HepG2 (cell line): ENCODE results near the gene FAM171A2. TPM values are rescaled to one million over a fixed set of nuclear protein-coding genes. Genes with fewer than 3 reads are reported as not detected.
A peak's percentile ranks its signal among the peaks of the same experiment; 100 is the strongest.

ENCODE experiments used
- ATF7-NPFF ChIP-seq: sonication (generic); formaldehyde crosslinking; IDR thresholded peaks from 2 replicates; pipeline ENCODE4 v1.8.1; 2023; ENCODE audit warnings: mild to moderate bottlenecking, low read depth, missing genetic modification reagents, moderate library complexity
- CC2D1A ChIP-seq: sonication (generic); formaldehyde crosslinking; IDR thresholded peaks from 2 replicates; pipeline ENCODE4 v1.8.1; 2023; ENCODE audit warnings: mild to moderate bottlenecking, missing genetic modification reagents
- IKZF1 ChIP-seq: fragments of 450-650 bp; IDR thresholded peaks from 2 replicates; pipeline ENCODE4 v1.7.1; 2016
- KAT8 ChIP-seq: IDR thresholded peaks from 2 replicates; pipeline ENCODE4 v1.6.1; 2016; ENCODE audit warnings: missing genetic modification reagents, missing compliant biosample characterization
- KMT2B ChIP-seq: IDR thresholded peaks from 2 replicates; pipeline ENCODE4 v1.6.1; 2016; ENCODE audit warnings: missing genetic modification reagents, missing compliant biosample characterization
- NCOA2 ChIP-seq: sonication (generic); formaldehyde crosslinking; IDR thresholded peaks from 2 replicates; pipeline ENCODE4 v1.8.0; 2022; ENCODE audit warnings: inconsistent platforms
- NR2F1 ChIP-seq, 2 experiments: fragments of 450-650 bp in 1 of 2; formaldehyde crosslinking in 1 of 2; IDR thresholded peaks; 2 replicates each; pipeline versions ENCODE4 v1.5.0 to v1.6.1; 2016 to 2020; ENCODE audit warnings: mild to moderate bottlenecking in 1 of 2, missing compliant biosample characterization in 1 of 2, missing genetic modification reagents in 1 of 2, moderate library complexity in 1 of 2
- ONECUT2 ChIP-seq: sonication (generic); formaldehyde crosslinking; IDR thresholded peaks from 2 replicates; pipeline ENCODE4 v1.4.0; 2020; ENCODE audit warnings: missing genetic modification reagents
- U2AF2 ChIP-seq: fragments of 200-400 bp; formaldehyde crosslinking; IDR thresholded peaks from 2 replicates; pipeline ENCODE4 v1.6.1; 2017; ENCODE audit warnings: low read depth, mild to moderate bottlenecking, low read length
- WIZ ChIP-seq: sonication (generic); formaldehyde crosslinking; IDR thresholded peaks from 2 replicates; pipeline ENCODE4 v1.5.1; 2020; ENCODE audit warnings: mild to moderate bottlenecking, missing genetic modification reagents
- ZBTB21 ChIP-seq: sonication (generic); formaldehyde crosslinking; IDR thresholded peaks from 2 replicates; pipeline ENCODE4 v1.4.0; 2020; ENCODE audit warnings: missing genetic modification reagents
- ZBTB8A ChIP-seq: sonication (generic); formaldehyde crosslinking; IDR thresholded peaks from 2 replicates; pipeline ENCODE4 v1.4.0; 2020; ENCODE audit warnings: mild to moderate bottlenecking, low read depth, missing genetic modification reagents, borderline replicate concordance
- ZFX ChIP-seq: sonication (generic); formaldehyde crosslinking; IDR thresholded peaks from 2 replicates; pipeline ENCODE4 v1.4.0; 2020; ENCODE audit warnings: mild to moderate bottlenecking, low read depth, missing genetic modification reagents, moderate library complexity
- ZNF354B ChIP-seq: sonication (generic); formaldehyde crosslinking; IDR thresholded peaks from 2 replicates; pipeline ENCODE4 v1.8.0; 2022; ENCODE audit warnings: mild to moderate bottlenecking, missing genetic modification reagents
- ZNF496 ChIP-seq: sonication (generic); formaldehyde crosslinking; IDR thresholded peaks from 2 replicates; pipeline ENCODE4 v1.8.1; 2023; ENCODE audit warnings: mild to moderate bottlenecking, moderate library complexity, missing genetic modification reagents; ENCODE audit not compliant: insufficient replicate concordance
- ZNF772 ChIP-seq: sonication (generic); formaldehyde crosslinking; IDR thresholded peaks from 2 replicates; pipeline ENCODE4 v1.5.0; 2020; ENCODE audit warnings: mild to moderate bottlenecking, missing genetic modification reagents
- polyA plus RNA-seq, 8 experiments: library from polyadenylated mRNA; depleted of rRNA in 3 of 8; stranded (reverse) in 7 of 8; unstranded in 1 of 8; fragments of >200 nt; fragmentation: Illumina TruSeq in 4 of 8; extraction: Trizol in 4 of 8; gene quantifications; 2 replicates each; pipeline versions ENCODE4 v1.2.1 to v1.2.3, GENCODE V29; 2011 to 2016; ENCODE audit warnings: low read depth in 4 of 8, missing spikeins in 1 of 8, mixed read lengths in 1 of 8; ENCODE audit not compliant: insufficient read depth in 1 of 8
- total RNA-seq, 5 experiments: library from RNA; depleted of rRNA; stranded (reverse); fragments of >200 nt; fragmentation: Illumina TruSeq; extraction: Trizol; gene quantifications; 2 replicates each; pipeline ENCODE4 v1.2.3, GENCODE V29; 2016; ENCODE audit warnings: low read depth in 1 of 5
- TF ChIP-seq, protein P1 (sequence below): sonication (generic); formaldehyde crosslinking; IDR thresholded peaks from 2 replicates; pipeline ENCODE4 v1.8.0; 2022; ENCODE audit warnings: low read depth, missing genetic modification reagents
- TF ChIP-seq, protein P2 (sequence below): sonication (generic); formaldehyde crosslinking; IDR thresholded peaks from 2 replicates; pipeline ENCODE4 v1.5.0; 2020; ENCODE audit warnings: mild to moderate bottlenecking, missing genetic modification reagents, moderate library complexity
- TF ChIP-seq, protein P3 (sequence below): sonication (generic); formaldehyde crosslinking; IDR thresholded peaks from 2 replicates; pipeline ENCODE4 v1.4.0; 2020; ENCODE audit warnings: missing genetic modification reagents
- TF ChIP-seq, protein P4 (sequence below): sonication (generic); formaldehyde crosslinking; IDR thresholded peaks from 2 replicates; pipeline ENCODE4 v1.4.0; 2020; ENCODE audit warnings: mild to moderate bottlenecking, missing genetic modification reagents
- TF ChIP-seq, protein P5 (sequence below): IDR thresholded peaks from 2 replicates; pipeline ENCODE4 v1.6.1; 2012; ENCODE audit warnings: low read length, improper control_type of control experiment

Gene FAM171A2
- total and polyA plus RNA-seq, 2 of the 13 experiments (the other 11 are each of a cell fraction or from before 2014, with no cell fraction given), result 1.8 to 3.6 TPM

DNA sequence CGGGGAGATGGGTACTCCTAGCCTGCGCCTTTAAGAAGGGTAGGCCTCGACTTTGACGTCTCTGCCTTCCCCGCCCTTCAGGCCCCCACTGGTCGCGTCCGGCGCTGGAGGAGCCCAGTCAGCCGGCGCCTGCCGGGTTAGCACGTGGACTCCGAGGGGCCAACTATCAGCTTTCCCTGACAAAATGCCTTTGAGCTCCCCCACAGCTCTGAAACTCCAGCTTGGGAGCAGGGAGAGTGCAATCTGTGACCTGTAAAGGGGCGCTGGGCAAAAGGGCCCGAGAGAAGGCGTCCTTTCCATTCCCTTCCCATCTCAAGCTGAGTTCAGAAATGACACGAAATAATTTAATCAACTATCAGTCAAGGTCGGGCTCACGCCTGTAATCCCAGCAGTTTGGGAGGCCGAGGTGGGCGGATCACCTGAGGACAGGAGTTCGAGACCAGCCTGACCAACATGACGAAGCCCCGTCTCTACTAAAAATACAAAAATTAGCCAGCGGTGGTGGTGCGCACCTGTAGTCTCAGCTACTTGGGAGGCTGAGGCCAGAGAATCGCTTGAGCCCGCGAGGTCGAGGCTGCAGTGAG is 36.7 kb downstream of the FAM171A2 start (continued):
- TF ChIP-seq, protein P1, sequence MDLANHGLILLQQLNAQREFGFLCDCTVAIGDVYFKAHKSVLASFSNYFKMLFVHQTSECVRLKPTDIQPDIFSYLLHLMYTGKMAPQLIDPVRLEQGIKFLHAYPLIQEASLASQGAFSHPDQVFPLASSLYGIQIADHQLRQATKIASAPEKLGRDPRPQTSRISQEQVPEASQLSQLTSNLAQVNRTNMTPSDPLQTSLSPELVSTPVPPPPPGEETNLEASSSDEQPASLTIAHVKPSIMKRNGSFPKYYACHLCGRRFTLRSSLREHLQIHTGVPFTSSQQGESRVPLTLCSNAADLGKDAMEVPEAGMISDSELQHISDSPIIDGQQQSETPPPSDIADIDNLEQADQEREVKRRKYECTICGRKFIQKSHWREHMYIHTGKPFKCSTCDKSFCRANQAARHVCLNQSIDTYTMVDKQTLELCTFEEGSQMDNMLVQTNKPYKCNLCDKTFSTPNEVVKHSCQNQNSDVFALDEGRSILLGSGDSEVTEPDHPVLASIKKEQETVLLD (CRISPR knock-in tag), result no peak
- TF ChIP-seq KMT2B (CRISPR knock-in tag) (peak; percentile 28; the same call in 1 of the 2 replicates), IKZF1 (no peak), ZNF772 (CRISPR knock-in tag) (peak; percentile 83), WIZ (CRISPR knock-in tag) (no peak), NCOA2 (peak; percentile 25; the same call in 1 of the 2 replicates), KAT8 (CRISPR knock-in tag) (peak; percentile 78), ZBTB21 (peak; percentile 31; the same call in 1 of the 2 replicates), CC2D1A (CRISPR knock-in tag) (no peak), NR2F1 (CRISPR knock-in tag; IDR thresholded peaks at IDR 0.05) (no peak), ZFX (CRISPR knock-in tag) (peak; percentile 87), ZNF354B (CRISPR knock-in tag) (no peak), ZNF496 (CRISPR knock-in tag) (no peak), U2AF2 (no peak), ONECUT2 (CRISPR knock-in tag) (no peak), ATF7-NPFF (peak; percentile 61; the same call in 1 of the 2 replicates), ZBTB8A (CRISPR knock-in tag) (no peak)
- TF ChIP-seq, protein P2, sequence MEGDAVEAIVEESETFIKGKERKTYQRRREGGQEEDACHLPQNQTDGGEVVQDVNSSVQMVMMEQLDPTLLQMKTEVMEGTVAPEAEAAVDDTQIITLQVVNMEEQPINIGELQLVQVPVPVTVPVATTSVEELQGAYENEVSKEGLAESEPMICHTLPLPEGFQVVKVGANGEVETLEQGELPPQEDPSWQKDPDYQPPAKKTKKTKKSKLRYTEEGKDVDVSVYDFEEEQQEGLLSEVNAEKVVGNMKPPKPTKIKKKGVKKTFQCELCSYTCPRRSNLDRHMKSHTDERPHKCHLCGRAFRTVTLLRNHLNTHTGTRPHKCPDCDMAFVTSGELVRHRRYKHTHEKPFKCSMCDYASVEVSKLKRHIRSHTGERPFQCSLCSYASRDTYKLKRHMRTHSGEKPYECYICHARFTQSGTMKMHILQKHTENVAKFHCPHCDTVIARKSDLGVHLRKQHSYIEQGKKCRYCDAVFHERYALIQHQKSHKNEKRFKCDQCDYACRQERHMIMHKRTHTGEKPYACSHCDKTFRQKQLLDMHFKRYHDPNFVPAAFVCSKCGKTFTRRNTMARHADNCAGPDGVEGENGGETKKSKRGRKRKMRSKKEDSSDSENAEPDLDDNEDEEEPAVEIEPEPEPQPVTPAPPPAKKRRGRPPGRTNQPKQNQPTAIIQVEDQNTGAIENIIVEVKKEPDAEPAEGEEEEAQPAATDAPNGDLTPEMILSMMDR (CRISPR knock-in tag), result no peak
- TF ChIP-seq, protein P3, sequence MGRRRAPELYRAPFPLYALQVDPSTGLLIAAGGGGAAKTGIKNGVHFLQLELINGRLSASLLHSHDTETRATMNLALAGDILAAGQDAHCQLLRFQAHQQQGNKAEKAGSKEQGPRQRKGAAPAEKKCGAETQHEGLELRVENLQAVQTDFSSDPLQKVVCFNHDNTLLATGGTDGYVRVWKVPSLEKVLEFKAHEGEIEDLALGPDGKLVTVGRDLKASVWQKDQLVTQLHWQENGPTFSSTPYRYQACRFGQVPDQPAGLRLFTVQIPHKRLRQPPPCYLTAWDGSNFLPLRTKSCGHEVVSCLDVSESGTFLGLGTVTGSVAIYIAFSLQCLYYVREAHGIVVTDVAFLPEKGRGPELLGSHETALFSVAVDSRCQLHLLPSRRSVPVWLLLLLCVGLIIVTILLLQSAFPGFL, result no peak
- TF ChIP-seq, protein P4, sequence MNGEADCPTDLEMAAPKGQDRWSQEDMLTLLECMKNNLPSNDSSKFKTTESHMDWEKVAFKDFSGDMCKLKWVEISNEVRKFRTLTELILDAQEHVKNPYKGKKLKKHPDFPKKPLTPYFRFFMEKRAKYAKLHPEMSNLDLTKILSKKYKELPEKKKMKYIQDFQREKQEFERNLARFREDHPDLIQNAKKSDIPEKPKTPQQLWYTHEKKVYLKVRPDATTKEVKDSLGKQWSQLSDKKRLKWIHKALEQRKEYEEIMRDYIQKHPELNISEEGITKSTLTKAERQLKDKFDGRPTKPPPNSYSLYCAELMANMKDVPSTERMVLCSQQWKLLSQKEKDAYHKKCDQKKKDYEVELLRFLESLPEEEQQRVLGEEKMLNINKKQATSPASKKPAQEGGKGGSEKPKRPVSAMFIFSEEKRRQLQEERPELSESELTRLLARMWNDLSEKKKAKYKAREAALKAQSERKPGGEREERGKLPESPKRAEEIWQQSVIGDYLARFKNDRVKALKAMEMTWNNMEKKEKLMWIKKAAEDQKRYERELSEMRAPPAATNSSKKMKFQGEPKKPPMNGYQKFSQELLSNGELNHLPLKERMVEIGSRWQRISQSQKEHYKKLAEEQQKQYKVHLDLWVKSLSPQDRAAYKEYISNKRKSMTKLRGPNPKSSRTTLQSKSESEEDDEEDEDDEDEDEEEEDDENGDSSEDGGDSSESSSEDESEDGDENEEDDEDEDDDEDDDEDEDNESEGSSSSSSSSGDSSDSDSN (CRISPR knock-in tag), result peak; percentile 43; the same call in 1 of the 2 replicates
- TF ChIP-seq, protein P5, sequence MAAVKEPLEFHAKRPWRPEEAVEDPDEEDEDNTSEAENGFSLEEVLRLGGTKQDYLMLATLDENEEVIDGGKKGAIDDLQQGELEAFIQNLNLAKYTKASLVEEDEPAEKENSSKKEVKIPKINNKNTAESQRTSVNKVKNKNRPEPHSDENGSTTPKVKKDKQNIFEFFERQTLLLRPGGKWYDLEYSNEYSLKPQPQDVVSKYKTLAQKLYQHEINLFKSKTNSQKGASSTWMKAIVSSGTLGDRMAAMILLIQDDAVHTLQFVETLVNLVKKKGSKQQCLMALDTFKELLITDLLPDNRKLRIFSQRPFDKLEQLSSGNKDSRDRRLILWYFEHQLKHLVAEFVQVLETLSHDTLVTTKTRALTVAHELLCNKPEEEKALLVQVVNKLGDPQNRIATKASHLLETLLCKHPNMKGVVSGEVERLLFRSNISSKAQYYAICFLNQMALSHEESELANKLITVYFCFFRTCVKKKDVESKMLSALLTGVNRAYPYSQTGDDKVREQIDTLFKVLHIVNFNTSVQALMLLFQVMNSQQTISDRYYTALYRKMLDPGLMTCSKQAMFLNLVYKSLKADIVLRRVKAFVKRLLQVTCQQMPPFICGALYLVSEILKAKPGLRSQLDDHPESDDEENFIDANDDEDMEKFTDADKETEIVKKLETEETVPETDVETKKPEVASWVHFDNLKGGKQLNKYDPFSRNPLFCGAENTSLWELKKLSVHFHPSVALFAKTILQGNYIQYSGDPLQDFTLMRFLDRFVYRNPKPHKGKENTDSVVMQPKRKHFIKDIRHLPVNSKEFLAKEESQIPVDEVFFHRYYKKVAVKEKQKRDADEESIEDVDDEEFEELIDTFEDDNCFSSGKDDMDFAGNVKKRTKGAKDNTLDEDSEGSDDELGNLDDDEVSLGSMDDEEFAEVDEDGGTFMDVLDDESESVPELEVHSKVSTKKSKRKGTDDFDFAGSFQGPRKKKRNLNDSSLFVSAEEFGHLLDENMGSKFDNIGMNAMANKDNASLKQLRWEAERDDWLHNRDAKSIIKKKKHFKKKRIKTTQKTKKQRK, result no peak
